ENCODE measurements around the gene PPP6R3. TPM values are rescaled to one million over a fixed set of nuclear protein-coding genes. Genes with fewer than 3 reads are reported as not detected.

The PPP6R3 gene
- polyA plus RNA-seq, 1 donor from 2014 or later, result 111 TPM

DNA sequence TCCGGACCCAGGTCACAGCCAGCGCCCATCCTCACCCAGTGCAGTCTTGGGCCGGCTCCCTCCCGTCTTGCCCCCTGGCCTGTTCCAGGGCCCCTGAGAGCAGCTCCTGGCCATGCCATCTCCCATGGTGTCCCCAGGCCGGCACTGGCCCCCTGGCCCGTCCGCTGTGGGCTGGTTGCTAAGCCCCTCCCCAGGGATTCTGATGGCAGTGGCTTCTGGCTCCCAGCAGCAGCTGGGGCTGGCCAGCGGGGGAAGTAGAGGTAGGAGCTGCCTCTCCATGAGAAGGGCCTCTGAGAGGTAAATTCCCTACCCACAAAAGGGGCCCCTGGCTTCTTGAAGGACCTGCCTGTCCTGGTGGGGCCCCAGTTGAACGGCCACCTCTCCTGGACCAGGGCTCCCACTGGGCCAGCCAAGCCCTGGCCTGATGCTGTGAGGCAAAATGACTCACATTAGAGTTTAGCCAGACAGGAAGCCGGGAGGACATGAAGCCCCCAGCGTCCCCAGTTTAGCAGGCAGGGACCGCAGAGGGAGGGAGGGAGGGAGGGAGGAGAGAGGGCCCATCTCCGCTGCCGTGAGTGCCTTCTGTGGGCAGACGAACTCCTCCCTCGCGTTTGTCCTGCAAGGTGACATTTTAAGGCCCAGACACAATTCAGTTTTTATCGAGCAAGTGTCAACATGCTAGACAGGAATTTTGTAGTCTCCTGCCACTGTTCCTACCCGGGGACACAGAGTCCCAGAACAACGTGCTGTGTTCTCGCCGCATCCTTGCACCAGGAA, 190.8 kb downstream of the PPP6R3 start:
- Histone ChIP-seq H3K4me3 (ENCODE audit: low read length) (no peak overlapping the region), H3K27ac (ENCODE audit: low read length) (no peak overlapping the region), H2AFZ (ENCODE audit: low read depth, low read length) (no peak overlapping the region), H3K4me2 (ENCODE audit: low read length) (no peak overlapping the region), H3F3A (ENCODE audit: insufficient read depth, low read length, poor library complexity, severe bottlenecking) (no peaks in the 10 kb centered on the region), H3K9me3 (ENCODE audit: low read length) (peaks cover 13% of the 10 kb centered on the region), H3K79me2 (replicated peaks; ENCODE audit: insufficient read depth, low read length) (no peaks in the 10 kb centered on the region), H3K9ac (ENCODE audit: low read length) (no peak overlapping the region), H3K9me2 (ENCODE audit: insufficient read depth, low read length) (no peaks in the 10 kb centered on the region), H4K20me1 (ENCODE audit: insufficient read depth) (no peaks in the 10 kb centered on the region), H3K36me3 (ENCODE audit: insufficient read depth, low read length) (no peaks in the 10 kb centered on the region), H3K27me3 (ENCODE audit: insufficient read depth, low read depth, low read length) (no peaks in the 10 kb centered on the region)
- TF ChIP-seq EZH2 (IDR thresholded peaks at IDR 0.05; ENCODE audit: borderline replicate concordance, insufficient read depth, low read length, poor library complexity, severe bottlenecking), result no peak
- no peak for TF ChIP-seq MXI1 (conservative IDR thresholded peaks at IDR 0.05; ENCODE audit: poor library complexity, severe bottlenecking)
- TF ChIP-seq, protein P1, sequence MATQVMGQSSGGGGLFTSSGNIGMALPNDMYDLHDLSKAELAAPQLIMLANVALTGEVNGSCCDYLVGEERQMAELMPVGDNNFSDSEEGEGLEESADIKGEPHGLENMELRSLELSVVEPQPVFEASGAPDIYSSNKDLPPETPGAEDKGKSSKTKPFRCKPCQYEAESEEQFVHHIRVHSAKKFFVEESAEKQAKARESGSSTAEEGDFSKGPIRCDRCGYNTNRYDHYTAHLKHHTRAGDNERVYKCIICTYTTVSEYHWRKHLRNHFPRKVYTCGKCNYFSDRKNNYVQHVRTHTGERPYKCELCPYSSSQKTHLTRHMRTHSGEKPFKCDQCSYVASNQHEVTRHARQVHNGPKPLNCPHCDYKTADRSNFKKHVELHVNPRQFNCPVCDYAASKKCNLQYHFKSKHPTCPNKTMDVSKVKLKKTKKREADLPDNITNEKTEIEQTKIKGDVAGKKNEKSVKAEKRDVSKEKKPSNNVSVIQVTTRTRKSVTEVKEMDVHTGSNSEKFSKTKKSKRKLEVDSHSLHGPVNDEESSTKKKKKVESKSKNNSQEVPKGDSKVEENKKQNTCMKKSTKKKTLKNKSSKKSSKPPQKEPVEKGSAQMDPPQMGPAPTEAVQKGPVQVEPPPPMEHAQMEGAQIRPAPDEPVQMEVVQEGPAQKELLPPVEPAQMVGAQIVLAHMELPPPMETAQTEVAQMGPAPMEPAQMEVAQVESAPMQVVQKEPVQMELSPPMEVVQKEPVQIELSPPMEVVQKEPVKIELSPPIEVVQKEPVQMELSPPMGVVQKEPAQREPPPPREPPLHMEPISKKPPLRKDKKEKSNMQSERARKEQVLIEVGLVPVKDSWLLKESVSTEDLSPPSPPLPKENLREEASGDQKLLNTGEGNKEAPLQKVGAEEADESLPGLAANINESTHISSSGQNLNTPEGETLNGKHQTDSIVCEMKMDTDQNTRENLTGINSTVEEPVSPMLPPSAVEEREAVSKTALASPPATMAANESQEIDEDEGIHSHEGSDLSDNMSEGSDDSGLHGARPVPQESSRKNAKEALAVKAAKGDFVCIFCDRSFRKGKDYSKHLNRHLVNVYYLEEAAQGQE (IDR thresholded peaks at IDR 0.05; ENCODE audit: borderline replicate concordance), result no peak
- TF ChIP-seq TAF1 (IDR thresholded peaks at IDR 0.05; ENCODE audit: low read depth), result no peak
- TF ChIP-seq, protein P2, sequence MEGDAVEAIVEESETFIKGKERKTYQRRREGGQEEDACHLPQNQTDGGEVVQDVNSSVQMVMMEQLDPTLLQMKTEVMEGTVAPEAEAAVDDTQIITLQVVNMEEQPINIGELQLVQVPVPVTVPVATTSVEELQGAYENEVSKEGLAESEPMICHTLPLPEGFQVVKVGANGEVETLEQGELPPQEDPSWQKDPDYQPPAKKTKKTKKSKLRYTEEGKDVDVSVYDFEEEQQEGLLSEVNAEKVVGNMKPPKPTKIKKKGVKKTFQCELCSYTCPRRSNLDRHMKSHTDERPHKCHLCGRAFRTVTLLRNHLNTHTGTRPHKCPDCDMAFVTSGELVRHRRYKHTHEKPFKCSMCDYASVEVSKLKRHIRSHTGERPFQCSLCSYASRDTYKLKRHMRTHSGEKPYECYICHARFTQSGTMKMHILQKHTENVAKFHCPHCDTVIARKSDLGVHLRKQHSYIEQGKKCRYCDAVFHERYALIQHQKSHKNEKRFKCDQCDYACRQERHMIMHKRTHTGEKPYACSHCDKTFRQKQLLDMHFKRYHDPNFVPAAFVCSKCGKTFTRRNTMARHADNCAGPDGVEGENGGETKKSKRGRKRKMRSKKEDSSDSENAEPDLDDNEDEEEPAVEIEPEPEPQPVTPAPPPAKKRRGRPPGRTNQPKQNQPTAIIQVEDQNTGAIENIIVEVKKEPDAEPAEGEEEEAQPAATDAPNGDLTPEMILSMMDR (IDR thresholded peaks at IDR 0.05; ENCODE audit: poor library complexity, severe bottlenecking), result no peak
- TF ChIP-seq RAD21 (conservative IDR thresholded peaks at IDR 0.05), result no peak
- TF ChIP-seq SMC3 (conservative IDR thresholded peaks at IDR 0.05; ENCODE audit: poor library complexity), result no peak
- no peak for TF ChIP-seq EP300 (conservative IDR thresholded peaks at IDR 0.05; ENCODE audit: poor library complexity, severe bottlenecking)

DNA sequence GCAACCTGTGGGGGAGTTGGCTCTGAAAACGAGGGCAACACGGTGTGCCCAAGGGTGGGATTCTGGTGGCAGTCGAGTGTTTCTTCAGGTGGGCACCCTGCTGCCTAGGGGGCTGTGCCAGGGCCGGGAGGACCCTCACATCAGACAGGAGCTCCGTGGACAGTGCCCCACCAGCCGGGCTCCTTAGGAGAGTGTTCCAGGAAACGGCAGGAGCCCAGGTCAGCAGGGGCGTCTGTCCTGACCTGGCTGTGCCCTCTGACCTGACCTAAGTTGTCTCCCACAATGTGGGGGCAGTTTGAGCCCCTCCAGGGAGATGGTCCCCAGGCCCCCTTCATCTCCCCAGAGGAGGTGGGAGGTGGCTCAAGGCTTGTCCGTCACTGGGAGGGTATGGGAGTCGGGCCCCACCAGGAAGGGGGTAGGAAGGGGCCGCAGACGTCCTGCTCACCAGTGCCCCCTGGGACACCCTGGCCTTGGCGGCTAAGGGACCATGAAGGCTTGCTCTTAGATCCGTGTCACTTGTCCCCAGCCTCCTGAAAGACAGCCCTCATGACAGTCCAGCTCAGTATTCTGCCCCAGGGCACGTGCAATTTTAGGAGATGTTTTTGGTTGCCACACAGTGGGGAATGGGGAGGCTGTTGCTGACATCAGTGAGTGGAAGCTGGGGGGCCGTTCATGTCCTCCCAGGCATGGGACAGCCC, 191.6 kb downstream of the PPP6R3 start:
- peaks cover 13% of the 10 kb centered on the region for H3K9me3 ChIP-seq (ENCODE audit: low read length)
- no peaks in the 10 kb centered on the region for H4K20me1 ChIP-seq (ENCODE audit: insufficient read depth)
- H3K4me3 ChIP-seq (ENCODE audit: low read length), result no peak overlapping the region
- no peaks in the 10 kb centered on the region for H3K36me3 ChIP-seq (ENCODE audit: insufficient read depth, low read length)
- no peak overlapping the region for H3K4me2 ChIP-seq (ENCODE audit: low read length)
- no peaks in the 10 kb centered on the region for H3K27me3 ChIP-seq (ENCODE audit: insufficient read depth, low read depth, low read length)
- H2AFZ ChIP-seq (ENCODE audit: low read depth, low read length), result no peak overlapping the region
- no peaks in the 10 kb centered on the region for H3F3A ChIP-seq (ENCODE audit: insufficient read depth, low read length, poor library complexity, severe bottlenecking)
- no peaks in the 10 kb centered on the region for H3K9me2 ChIP-seq (ENCODE audit: insufficient read depth, low read length)
- no peak overlapping the region for H3K27ac ChIP-seq (ENCODE audit: low read length)
- TF ChIP-seq, protein P2 (IDR thresholded peaks at IDR 0.05; ENCODE audit: poor library complexity, severe bottlenecking), result no peak
- TF ChIP-seq EZH2 (IDR thresholded peaks at IDR 0.05; ENCODE audit: borderline replicate concordance, insufficient read depth, low read length, poor library complexity, severe bottlenecking), result no peak
- no peak for TF ChIP-seq MXI1 (conservative IDR thresholded peaks at IDR 0.05; ENCODE audit: poor library complexity, severe bottlenecking)
- H3K79me2 ChIP-seq (replicated peaks; ENCODE audit: insufficient read depth, low read length), result no peaks in the 10 kb centered on the region
- H3K9ac ChIP-seq (ENCODE audit: low read length), result no peak overlapping the region

Data from neural cell (in vitro differentiated cells).